Activated CD4-positive, CD25-positive, alpha-beta regulatory T cell treated with anti-CD3 and anti-CD28 coated beads, Interleukin-2, amount 50 U/mL, for 16 hours (primary cell): ENCODE results near the gene SLC12A2.

Experiments
- DNase-seq: peaks from one replicate; pipeline ENCODE4 v3.0.0-alpha.2; 2020; ENCODE audit warnings: low read depth, low spot score

The SLC12A2 gene

DNA sequence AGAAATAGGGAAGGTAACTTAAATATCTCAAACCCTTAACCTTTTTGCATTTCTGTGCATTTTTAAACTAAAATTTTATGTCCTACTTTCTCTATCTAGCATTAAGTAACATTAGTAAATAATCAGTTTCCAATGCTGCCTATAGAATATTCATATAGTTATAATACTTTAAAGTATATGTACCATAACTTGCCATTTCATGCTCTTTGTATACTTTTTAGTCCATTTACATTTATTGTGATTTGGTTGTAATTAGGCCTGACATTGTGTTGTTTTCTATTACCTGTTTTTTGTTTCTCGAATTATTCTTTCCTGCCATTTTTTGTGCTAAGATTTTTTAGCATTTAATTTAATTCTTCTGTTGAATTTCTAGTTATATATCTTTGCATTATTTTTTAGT, 13.7 kb downstream of the SLC12A2 start:
- no peak for DNase-seq

DNA sequence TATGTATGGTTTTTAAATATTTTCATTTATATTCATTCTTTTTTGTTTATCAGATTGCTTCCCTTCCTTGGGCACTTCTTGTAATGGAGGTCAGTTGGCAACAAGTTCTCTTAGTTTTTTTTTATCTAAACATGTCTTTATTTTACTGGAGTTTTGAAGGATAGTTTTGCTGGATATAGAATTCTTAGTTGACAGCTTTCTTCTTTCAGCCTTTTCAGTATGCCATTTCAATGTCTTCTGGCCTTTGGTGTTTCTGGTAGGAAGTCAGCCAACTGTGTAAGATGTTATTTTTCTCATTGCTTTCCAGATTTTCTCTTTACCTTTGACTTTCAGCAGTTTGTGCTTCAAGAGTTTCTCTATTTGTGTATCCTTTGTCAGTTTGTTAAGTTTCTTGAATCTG, 14.2 kb downstream of the SLC12A2 start:
- no peak for DNase-seq

DNA sequence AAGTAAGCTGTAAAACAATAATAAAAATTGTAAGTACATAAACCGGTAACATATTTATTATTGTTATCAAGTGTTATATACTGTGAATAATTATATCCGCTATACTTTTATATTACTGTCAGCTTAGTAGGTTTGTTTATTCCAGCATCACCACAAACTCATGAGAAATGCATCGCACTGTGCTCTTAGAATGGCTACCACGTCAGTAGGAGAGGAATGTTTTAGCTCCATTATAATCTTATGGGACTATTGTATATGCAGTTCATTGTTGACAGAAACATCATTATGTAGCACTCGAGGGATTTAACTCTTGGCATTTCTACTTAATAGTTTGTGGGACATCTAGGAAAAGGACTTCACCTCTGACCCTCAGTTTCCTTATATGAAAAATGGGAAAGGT, 16.4 kb downstream of the SLC12A2 start:
- no peak for DNase-seq

DNA sequence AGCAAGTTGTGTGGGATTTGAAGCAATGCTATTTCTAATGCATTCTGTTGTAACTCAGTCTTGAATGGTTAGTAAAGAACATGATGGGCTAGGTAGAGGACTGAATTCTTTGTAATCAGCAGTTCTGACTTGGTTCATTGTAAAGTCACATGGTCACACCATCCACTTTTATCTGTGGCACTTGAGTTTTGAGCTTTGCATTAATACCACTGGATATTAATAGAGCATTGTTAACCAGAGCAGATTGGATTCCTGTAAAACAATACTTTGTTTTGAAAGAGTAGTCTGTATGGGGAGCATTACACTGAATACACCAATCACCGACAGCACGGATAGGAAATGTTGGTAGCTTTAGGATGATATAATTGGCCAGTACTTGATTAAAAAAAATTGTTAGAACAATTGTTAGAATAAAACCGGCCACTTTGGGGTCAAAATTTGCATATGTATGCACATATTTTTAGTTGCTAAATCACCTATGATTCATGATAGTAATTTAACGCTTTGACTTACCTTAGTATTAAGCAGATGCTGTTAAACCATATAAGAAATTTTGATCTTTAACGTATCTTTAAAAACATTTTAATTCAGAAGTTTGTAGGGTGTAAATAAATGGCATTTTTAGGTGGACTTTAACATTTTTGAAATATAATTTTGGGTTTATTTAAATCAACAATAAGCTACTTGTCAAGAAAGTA, 17.4 kb downstream of the SLC12A2 start:
- DNase-seq, result no peak

DNA sequence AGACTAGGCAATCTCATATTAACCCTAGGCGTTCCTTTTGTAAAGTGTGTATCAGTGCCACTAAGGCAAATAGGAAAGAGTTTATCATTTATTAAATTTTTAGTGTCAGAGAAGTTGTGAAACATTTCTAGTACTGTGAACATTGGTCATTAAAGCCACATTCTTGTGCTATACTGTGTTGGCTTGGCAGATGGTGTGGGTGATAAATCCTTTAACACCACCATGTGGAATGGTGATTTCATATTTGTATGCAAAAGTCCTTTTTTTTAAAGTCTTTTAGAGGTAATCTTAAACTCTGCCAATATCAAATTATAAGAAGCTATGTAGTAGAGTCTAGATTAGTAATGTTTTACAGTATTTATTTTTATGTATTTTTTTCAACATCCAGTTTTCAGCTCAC, 18.1 kb downstream of the SLC12A2 start:
- no peak for DNase-seq

DNA sequence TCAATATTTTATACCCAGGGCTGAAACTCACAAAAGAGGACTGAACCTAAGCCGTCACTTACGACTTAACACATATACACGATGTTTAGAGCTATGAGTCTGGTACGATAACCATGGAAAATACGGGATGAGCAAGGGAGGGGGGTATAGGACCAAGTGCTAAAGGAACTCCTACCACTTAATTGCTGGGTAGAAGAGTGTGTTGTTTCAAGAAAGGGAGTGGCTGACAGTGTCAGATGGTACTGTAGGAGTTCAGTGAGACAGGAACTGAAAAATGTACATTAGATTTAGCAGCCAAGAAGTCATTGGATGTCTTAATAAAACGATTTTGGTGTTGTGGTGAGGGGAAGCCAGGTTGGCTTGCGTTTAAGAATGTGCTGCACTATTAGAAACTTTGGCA, 21.6 kb downstream of the SLC12A2 start:
- DNase-seq, result no peak

DNA sequence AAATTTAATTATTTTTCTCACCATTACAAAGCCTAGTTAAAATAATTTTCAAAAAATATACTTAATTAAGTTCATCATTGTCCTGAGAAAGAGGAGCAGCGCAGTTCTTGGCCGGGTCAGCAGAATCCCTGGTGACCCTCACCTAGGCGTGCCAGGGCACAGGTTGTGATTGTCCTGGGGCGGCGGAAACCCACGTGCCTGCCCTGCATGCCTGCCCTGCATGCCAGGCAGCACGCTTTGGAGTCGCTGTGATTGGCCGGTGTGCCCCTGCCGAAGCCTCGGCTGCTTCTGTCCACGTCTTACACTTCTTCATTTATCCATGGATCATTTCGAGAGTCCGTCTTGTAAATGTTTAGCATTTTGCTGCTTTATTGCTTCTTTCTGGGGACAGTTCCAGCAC, 25.6 kb downstream of the SLC12A2 start:
- DNase-seq, result no peak

DNA sequence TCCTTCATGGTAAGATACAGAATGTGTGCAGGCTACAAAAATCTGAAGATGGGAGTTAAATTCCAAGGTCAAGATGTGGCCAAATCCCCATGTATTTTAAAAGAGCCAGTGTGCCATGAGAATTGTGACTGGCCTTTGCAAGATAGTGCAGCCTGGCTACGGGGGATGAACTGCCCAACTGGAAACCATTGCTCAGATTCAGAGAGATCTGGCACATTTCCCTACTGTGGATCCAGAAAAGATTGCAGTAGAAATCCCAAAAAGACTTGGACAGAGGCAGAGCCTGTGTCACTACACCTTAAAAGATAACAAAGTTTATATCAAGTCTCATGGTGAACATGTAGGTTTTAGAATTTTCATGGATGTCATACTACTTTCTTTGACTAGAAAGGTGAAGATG, 26.2 kb downstream of the SLC12A2 start:
- no peak for DNase-seq

DNA sequence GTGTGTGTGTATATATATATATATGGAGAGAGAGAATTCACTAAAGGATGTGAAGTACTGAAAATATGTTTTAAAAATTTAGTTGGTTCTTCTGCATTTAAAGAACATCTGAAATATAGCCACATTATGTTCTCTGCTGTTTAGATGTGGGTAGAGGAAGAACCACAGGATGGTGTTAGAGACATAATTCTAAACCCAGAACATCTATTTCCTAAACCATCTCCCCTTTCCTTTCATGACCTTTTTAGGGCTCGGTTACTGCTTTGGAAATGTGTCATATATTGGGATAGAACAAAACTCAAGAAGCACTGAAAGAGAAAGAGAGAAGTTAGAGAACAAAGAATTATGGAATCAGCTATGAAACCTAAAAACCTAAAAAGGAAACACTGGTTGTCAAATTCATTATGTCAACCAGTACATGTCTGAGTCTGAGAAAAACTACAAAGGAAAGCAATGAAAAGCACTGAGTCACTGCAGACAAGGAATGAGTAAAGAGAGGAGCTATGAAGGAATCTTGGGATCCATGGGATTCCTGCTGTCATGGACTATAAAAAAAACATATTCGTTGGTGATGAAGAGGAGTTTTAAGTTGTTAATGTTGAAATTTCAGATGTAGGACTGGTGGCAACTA, 28.4 kb downstream of the SLC12A2 start:
- no peak for DNase-seq

DNA sequence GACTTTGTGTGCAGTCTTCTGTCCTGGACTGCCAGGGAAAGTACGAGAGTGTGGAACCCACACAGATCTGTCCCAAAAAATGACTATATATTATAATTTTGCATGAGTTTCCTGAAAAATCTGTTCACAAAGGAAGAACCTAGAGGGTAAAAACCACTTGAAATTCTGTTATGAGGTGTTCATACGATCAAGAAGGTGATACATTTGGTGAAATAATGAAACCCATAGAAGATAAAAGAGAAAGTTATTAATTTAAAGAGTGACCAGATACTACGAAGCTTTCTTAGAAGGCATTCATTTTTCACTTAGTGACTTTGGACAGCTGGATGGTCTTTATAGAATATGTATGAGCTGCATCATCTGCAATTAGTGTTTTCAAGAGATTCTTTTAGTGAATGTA, 32.9 kb downstream of the SLC12A2 start:
- DNase-seq, result no peak

DNA sequence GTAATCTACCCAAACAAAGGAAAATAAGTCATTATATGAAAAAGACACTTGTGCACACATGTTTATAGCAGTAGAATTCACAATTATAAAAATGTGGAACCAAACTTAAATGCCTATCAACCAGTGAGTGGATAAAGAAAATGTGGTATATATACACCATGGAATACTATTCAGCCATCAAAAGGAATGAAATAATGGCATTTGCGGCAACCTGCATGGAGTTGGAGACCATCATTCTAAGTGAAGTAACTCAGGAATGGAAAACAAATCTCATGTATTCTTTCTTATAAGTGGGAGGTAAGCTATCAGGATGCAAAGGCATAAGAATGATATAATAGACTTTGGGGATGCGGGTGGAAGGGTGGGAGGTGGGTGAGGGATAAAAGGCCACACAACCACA, 34.6 kb downstream of the SLC12A2 start:
- no peak for DNase-seq

DNA sequence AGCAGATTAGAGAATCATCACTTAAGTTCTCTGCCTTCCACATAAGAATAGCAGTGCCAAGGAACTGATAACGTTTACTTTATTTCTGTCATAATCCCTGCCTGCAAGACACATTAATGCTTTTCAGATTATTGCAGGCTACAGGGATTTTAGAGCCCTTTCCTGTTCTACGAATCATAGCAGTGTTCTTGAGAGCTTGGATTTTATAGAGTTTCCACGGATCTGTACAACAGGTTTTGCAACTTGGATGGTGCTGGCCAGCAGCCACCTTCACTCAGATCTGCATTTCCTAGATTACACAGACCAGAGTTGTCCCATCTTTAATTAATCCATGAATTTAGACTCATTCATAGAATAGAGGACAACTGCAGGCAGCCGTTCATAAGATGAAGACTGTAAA, 38.1 kb downstream of the SLC12A2 start:
- no peak for DNase-seq

DNA sequence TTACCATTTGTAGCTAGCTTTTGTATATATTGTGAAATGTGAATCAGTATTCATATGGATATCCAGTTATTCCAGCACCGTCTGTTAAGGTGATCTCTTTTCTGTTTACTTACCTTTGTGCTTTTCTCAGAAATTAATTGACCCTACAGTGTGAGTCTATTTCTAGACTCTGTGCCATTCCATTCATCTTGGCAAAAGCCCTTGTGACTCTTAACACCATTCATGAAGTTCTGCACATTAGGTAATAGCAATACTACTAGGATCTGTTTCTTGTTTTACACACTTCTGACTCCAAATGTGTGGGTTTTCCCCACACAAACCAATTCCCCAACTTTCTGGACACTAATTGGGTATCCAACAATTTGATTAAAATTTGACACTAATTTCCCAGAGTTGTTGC, 40.4 kb downstream of the SLC12A2 start:
- no peak for DNase-seq

DNA sequence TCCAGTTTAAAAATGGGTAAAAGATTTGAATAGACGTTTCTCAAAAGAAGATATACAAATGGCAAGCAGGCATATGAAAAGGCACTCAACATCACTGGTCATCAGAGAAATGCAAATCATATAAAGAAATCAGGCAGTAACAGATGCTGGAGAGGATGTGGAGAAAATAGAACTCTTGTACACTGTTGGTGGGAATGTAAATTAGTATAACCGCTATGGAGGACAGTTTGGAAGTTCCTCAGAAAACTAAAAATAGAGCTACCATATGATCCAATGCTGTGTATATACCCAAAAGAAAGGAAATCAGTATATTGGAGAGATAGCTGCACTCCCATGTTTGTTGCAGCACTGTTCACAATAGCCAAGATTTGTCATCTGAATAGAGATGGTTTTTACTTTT, 42.7 kb downstream of the SLC12A2 start:
- DNase-seq, result no peak

DNA sequence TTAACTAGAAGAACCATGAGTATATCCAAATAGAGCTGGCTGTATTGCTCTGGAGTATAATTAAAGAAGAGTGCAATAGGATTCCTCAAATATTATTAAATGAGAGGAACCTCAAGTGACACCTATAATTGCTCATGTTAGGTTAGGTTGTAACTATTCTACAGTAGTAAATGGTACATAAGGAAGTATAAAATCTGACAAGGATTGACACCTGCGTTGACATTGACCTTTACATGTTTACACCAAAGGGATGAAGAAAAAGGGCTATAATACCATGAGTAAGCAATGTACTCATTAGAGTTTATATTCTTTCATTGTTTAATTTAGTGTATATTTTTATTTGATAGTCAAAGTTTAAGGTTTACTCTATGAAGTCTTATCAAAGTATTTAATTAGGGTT, 48.9 kb downstream of the SLC12A2 start:
- DNase-seq, result no peak

DNA sequence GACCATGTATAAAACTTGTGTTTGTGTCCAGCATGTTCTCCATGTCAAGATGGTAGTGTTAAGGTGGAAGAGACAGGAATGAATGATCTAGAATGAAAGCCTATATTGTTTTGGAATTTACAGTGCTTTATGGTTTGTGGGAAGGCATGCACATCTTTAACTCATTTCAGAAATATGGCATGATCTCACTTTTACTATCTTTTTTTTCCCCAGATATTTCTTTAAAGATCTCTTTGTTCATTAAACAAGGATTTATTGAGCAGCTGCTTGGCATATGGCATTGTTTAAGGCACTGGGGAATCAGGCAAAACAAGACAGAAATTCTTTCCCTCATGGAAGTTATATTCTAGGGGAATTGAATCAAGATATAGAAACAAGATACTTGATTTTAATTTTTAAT, 51.7 kb downstream of the SLC12A2 start:
- DNase-seq, result no peak

DNA sequence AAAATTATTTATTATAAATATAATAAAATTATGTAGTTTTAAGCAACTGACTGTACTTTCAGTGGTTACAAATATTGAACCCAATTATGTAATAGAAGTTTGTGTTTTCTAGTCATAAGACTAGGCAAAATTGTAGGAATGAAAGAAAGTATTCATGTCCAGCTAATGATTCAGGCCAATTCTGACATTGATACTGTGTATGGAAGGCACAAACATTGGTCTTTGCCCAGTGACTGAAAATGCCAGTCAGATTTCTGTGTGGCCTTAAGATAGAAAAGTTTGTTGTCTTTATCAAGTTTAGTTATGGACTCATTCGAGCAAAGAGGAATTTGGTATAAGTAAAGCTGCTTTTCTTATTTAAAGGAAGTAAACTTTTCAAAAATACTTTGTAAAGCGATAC, 60.3 kb downstream of the SLC12A2 start:
- DNase-seq, result no peak

DNA sequence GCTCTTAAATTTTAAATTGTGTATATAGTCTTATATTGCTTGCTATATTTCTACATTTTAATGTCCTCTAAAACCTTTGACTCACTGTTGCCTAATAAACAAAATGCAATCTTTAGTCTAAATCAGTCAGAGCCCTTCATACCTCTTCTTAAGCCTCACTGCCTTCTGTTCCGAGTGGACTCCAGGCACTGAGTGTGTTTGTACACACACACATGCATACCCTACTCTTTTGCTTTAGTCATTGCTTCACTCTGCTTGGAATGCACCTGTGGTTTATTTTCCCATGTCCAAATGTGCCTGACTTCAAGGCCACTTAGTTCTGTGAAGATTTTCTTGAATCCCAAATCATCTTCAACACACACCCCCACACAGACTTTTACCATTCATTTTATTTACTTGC, 60.9 kb downstream of the SLC12A2 start:
- DNase-seq, result no peak

DNA sequence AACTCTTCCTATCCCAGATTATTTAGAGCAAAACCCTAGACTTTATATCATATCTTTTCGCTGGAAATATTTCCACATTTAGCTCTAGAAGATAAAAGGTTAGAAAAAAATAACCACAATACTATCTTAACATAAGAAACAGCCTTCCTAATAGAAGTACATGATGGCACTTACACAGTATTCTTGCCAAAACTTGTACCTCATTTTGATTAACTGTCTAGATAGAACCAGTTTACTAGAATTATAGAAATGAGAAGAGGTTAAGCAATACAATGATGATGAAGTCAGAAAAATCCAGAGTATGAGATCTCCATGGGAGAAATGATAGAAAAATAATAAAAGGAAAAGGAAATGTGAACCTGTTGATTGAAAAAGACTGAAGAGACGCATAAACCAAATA, 63.1 kb downstream of the SLC12A2 start:
- no peak for DNase-seq

DNA sequence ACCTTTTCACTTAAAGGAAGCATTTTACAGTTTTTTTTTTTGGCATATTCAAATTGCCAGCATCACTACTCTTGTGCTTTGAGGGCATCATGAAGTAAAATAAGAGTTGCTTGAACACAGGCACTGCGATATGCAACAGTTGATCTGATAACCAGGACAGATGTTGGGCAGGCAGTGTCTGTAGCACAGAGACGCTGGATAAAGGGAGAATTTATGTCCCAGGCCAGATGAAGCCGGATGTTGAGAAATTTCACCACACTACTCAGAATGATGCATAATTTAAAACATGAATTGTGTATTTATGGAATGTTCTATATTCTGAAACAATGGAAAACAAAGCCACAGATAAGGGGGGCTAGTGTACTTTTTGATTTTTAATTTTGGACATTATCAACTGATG, 71.4 kb downstream of the SLC12A2 start:
- no peak for DNase-seq

DNA sequence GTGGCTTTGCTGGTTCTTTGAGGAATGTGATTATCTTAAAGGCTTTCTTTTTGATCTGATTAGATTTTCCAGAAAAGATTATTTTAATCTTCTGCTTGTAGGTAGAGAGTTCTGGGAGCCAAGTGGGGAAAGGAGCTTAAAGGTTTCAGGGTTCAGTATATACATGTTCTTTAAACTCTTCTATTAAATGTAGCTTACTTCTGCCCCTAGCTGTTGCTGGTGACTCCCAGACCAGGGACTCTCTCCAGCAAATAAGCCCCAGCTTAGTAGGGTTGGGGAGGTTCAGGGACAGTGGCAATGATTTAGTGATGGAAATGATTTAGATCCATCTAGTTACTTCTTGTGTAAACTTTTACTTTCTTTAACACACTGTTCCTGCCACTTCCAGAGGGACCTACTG, 72.2 kb downstream of the SLC12A2 start:
- DNase-seq, result no peak

DNA sequence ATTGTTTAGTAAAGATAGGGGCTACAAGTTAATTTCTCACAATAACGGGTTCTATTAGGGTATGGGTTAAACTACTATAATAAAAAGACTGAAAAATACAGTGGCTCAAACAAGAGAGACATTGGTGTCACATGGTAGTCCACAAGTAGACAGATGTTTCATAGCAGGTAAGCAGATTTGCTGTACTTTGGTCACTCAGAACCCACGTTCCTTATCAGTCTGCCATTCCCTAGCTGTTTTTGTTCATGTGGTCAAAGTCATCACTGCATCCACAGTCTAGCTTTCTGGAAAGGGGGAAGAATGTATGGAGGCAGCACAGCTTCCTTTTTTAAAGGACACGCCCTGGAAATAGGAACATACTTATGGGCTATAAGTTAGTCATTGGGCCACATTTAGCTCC, 73.0 kb downstream of the SLC12A2 start:
- DNase-seq, result no peak

DNA sequence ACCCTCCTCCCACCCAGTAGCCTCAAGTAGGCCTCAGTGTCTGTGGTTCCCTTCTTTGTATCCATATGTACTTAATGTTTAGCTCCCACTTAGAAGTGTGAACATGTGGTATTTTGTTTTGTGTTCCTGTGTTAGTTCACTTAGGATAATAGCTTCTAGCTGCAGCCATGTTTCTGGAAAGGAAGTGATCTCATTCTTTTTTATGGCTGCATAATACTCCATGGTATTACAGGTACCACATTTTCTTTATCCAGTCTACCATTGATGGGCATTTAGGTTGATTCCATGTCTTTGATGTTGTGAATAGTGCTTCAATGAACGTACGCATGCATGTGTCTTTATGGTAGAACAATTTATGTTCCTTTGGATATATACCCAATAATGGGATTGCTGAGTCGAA, 74.8 kb downstream of the SLC12A2 start:
- DNase-seq, result no peak

DNA sequence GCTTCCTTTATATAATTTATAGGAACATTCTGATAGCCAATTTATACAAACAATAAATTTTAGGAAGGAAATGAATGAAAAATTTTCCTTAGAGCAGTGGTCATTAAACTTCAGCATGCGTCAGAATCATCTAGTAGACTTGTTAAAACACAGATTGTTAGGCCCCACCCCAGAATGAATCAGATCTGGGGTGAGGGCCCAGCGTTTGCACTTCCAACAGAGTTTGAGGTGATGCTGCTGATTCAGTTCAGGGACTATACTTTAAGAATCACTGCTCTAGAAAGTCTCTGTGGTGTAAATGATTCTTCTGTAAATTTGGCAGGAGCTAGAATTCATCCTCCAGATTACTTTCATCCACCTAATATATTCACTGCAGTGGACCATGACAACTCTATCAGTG, 80.4 kb downstream of the SLC12A2 start:
- no peak for DNase-seq
